Measurements from ENCODE around the gene ACTN3. TPM values are rescaled to one million over a fixed set of nuclear protein-coding genes. Genes with fewer than 3 reads are reported as not detected.

Gene ACTN3
- polyA plus RNA-seq, 2 of the 4 experiments (the other 2 are of a cell fraction): not detected

DNA sequence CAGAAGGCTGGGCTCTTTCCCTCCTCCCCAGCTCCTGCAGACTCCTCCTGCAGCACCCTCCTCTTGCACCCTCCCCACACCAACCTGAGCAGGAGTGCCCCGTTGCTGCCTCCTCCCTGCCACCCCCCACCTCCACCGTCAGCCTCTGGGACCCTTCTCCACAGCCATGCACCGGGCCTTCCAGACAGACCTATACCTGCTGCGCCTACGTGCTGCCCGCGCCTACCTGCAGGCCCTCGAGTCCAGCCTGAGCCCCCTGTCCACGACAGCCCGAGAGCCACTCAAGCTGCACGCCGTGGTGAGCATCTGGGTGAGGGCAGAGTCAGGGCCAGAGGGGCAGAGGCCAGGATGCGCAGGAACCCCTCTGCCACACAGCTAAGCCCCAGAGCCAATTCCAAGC is 17.0 kb upstream of the ACTN3 start:
- no peak overlapping the region for H3K4me2 ChIP-seq
- WGBS (ENCODE audit: missing lambda C conversion rate): 91% methylated on average over 8 of the region's 13 CpGs
- no peak for TF ChIP-seq TFCP2L1 (CRISPR knock-in tag; IDR thresholded peaks at IDR 0.05)
- FAIRE-seq (no peak), DNase-seq (ENCODE audit: low read depth in 1 of 2, low spot score in 1 of 2) (no peak), ATAC-seq (no peak; a peak in 3 of 6 replicates)
- H3K27ac ChIP-seq: no peak overlapping the region
- POLR2A ChIA-PET: interaction anchor here (1.1 kb wide), 1 partner anchor 17 kb away, joined by 3 read pairs; the partner anchor contains the start of genes ACTN3 and ZDHHC24
- no peaks in the 10 kb centered on the region for H3K4me1 ChIP-seq
- no peak overlapping the region for H3K4me3 ChIP-seq
- CTCF ChIA-PET: interaction anchor here (0.9 to 1.4 kb wide), 4 partner anchors 13 to 63 kb away, joined by 4 to 5 read pairs (median 4); partner anchors contain the start of genes CCDC87 and CCS
- H3K9me3 ChIP-seq: no peaks in the 10 kb centered on the region

DNA sequence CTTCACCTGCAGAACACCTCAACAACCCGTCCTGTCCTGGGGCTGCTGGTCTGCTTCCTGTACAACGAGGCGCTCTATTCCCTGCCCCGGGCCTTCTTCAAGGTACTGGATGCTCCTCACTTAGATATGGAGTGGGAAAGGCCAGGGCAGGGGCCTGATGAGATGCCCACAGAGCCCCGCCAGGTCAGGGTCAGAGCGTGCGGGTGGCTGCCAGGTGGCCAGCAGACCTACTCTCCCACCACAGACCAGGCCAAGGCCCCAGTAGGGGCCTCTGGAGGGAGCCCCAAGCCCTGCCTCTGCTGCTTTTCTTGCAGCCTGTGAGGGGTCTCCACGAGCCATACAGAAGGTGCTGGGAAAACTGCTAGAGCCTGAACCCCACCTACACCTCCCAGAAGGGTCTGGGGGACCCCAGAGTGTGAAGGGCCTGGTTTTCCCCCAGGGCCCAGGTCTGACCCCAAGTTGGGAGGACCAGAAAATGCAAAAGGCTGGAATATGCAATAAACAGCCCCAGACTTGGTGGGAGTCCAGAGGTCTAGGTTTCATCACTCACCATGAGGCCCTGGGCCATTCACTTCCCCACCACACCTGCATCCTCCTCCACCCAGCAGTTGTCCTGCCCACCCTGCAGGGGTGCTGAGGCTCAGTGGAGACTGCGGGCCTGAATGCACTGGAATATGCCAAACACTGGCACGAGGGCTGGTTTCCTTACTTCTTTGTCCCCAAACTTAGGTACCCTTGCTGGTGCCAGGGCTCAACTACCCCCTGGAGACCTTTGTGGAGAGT is 15.6 kb upstream of the ACTN3 start:
- H3K4me3 ChIP-seq: no peak overlapping the region
- no peak for FAIRE-seq
- peak in 1 of 2 experiments; percentile 16; a peak in 3 of 6 replicates for ATAC-seq
- no peaks in the 10 kb centered on the region for H3K9me3 ChIP-seq
- CTCF ChIA-PET: interaction anchor here (1.3 kb wide), 1 partner anchor 61 kb away, joined by 3 read pairs; the partner anchor contains the start of gene CCDC87
- TF ChIP-seq, protein P1, sequence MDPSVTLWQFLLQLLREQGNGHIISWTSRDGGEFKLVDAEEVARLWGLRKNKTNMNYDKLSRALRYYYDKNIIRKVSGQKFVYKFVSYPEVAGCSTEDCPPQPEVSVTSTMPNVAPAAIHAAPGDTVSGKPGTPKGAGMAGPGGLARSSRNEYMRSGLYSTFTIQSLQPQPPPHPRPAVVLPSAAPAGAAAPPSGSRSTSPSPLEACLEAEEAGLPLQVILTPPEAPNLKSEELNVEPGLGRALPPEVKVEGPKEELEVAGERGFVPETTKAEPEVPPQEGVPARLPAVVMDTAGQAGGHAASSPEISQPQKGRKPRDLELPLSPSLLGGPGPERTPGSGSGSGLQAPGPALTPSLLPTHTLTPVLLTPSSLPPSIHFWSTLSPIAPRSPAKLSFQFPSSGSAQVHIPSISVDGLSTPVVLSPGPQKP (IDR thresholded peaks at IDR 0.05; ENCODE audit: low read depth, low read length): no peak
- TF ChIP-seq TP53 (CRISPR knock-in tag; IDR thresholded peaks at IDR 0.05) (no peak), RCOR1 (IDR thresholded peaks at IDR 0.05; ENCODE audit: low read depth, low read length) (no peak), RARB (CRISPR knock-in tag; IDR thresholded peaks at IDR 0.05) (no peak), EP300 (IDR thresholded peaks at IDR 0.05) (no peak), HOXB5 (CRISPR knock-in tag; IDR thresholded peaks at IDR 0.05) (no peak), SREBF2 (IDR thresholded peaks at IDR 0.05) (no peak), CEBPB (IDR thresholded peaks at IDR 0.05) (no peak), RFX5 (IDR thresholded peaks at IDR 0.05) (no peak), FOSL2 (IDR thresholded peaks at IDR 0.05) (no peak), FOSL2 (CRISPR knock-in tag; IDR thresholded peaks at IDR 0.05) (no peak), ZFP36 (IDR thresholded peaks at IDR 0.05; ENCODE audit: borderline replicate concordance, partially characterized antibody) (no peak), SMC3 (IDR thresholded peaks at IDR 0.05) (no peak)
- TF ChIP-seq, protein P2, sequence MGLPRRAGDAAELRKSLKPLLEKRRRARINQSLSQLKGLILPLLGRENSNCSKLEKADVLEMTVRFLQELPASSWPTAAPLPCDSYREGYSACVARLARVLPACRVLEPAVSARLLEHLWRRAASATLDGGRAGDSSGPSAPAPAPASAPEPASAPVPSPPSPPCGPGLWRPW (IDR thresholded peaks at IDR 0.05): no peak
- TF ChIP-seq, protein P3, sequence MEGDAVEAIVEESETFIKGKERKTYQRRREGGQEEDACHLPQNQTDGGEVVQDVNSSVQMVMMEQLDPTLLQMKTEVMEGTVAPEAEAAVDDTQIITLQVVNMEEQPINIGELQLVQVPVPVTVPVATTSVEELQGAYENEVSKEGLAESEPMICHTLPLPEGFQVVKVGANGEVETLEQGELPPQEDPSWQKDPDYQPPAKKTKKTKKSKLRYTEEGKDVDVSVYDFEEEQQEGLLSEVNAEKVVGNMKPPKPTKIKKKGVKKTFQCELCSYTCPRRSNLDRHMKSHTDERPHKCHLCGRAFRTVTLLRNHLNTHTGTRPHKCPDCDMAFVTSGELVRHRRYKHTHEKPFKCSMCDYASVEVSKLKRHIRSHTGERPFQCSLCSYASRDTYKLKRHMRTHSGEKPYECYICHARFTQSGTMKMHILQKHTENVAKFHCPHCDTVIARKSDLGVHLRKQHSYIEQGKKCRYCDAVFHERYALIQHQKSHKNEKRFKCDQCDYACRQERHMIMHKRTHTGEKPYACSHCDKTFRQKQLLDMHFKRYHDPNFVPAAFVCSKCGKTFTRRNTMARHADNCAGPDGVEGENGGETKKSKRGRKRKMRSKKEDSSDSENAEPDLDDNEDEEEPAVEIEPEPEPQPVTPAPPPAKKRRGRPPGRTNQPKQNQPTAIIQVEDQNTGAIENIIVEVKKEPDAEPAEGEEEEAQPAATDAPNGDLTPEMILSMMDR (IDR thresholded peaks at IDR 0.05): no peak
- TF ChIP-seq, protein P4, sequence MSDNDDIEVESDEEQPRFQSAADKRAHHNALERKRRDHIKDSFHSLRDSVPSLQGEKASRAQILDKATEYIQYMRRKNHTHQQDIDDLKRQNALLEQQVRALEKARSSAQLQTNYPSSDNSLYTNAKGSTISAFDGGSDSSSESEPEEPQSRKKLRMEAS (IDR thresholded peaks at IDR 0.05): no peak
- TF ChIP-seq, protein P5, sequence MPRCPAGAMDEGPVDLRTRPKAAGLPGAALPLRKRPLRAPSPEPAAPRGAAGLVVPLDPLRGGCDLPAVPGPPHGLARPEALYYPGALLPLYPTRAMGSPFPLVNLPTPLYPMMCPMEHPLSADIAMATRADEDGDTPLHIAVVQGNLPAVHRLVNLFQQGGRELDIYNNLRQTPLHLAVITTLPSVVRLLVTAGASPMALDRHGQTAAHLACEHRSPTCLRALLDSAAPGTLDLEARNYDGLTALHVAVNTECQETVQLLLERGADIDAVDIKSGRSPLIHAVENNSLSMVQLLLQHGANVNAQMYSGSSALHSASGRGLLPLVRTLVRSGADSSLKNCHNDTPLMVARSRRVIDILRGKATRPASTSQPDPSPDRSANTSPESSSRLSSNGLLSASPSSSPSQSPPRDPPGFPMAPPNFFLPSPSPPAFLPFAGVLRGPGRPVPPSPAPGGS (IDR thresholded peaks at IDR 0.05): no peak
- 87% methylated on average over 9 of the region's 10 CpGs for WGBS (ENCODE audit: missing lambda C conversion rate)
- no peak for DNase-seq (ENCODE audit: low read depth in 1 of 2, low spot score in 1 of 2)
- no peaks in the 10 kb centered on the region for H3K4me1 ChIP-seq
- H3K27ac ChIP-seq: no peak overlapping the region
- POLR2A ChIA-PET: no interaction called here
- H3K4me2 ChIP-seq: no peak overlapping the region

DNA sequence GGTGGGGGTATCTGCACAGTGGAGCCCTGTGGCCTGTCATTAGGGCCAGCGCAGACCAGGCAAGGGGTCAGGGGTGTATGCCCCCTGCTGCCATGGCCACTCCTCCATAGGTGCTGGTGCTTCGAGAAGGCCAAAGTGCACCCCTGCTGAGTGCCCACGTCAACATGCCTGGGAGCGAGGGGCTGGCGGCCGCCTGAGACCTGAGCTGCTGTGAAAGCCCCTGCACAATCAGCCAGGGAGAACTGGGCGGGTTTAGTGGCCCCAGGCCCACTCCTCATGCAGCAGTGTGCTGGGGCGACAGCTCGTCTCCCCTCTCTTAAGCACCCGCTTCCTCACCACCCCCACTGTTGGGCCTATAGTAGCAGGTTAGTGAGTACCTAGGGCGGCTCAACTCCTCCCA is 14.9 kb upstream of the ACTN3 start:
- FAIRE-seq (no peak), DNase-seq (ENCODE audit: low read depth in 1 of 2, low spot score in 1 of 2) (no peak), ATAC-seq (no peak)
- POLR2A ChIA-PET: interaction anchor here (1.3 kb wide), 1 partner anchor 14 kb away, joined by 5 read pairs; the partner anchor contains the start of gene ZDHHC24
- WGBS (ENCODE audit: missing lambda C conversion rate): 96% methylated on average over 6 of the region's 11 CpGs
- CTCF ChIA-PET: interaction anchor here (0.6 to 1.4 kb wide), 6 partner anchors 8 to 181 kb away, joined by 3 read pairs; partner anchors contain the start of genes BBS1, CCDC87 and MRPL11
- Histone ChIP-seq H3K4me3 (no peak overlapping the region), H3K4me2 (no peak overlapping the region), H3K27ac (no peak overlapping the region), H3K9me3 (no peaks in the 10 kb centered on the region), H3K4me1 (no peaks in the 10 kb centered on the region)
- TF ChIP-seq SMC3 (IDR thresholded peaks at IDR 0.05) (no peak), EHMT2 (IDR thresholded peaks at IDR 0.05; ENCODE audit: low read depth) (no peak), FOXS1 (CRISPR knock-in tag; IDR thresholded peaks at IDR 0.05) (no peak), RAD21 (conservative IDR thresholded peaks at IDR 0.05 in 1 of 2, IDR thresholded peaks at IDR 0.05 in 1 of 2) (no peak), MAZ (IDR thresholded peaks at IDR 0.05; ENCODE audit: borderline replicate concordance, low read depth, low read length) (no peak), ZNF302 (CRISPR knock-in tag; IDR thresholded peaks at IDR 0.05) (no peak)
- TF ChIP-seq, protein P6, sequence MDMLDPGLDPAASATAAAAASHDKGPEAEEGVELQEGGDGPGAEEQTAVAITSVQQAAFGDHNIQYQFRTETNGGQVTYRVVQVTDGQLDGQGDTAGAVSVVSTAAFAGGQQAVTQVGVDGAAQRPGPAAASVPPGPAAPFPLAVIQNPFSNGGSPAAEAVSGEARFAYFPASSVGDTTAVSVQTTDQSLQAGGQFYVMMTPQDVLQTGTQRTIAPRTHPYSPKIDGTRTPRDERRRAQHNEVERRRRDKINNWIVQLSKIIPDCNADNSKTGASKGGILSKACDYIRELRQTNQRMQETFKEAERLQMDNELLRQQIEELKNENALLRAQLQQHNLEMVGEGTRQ (IDR thresholded peaks at IDR 0.05): no peak

Measured in A549 (cell line).